PFSK-1 (cell line): ENCODE results near the gene MAGEE1.

Experiments
- FOXP2 ChIP-seq: optimal IDR thresholded peaks from 2 replicates; pipeline ENCODE3; 2011; ENCODE audit warnings: borderline replicate concordance, control low read depth, inconsistent platforms; ENCODE audit not compliant: insufficient read depth; ENCODE audit errors: extremely low read length, extremely low read depth
- POLR2AphosphoS5 ChIP-seq: IDR thresholded peaks from 2 replicates; pipeline ENCODE4 v1.6.1; 2012; ENCODE audit warnings: low read depth, mild to moderate bottlenecking, control low read depth, low read length, moderate library complexity
- REST ChIP-seq, 2 experiments: IDR thresholded peaks; 2 replicates each; pipeline versions ENCODE4 v1.6.1 to v1.8.0; 2011 to 2012; ENCODE audit warnings: low read depth in 2 of 2, low read length in 2 of 2, control low read depth in 1 of 2, inconsistent platforms in 1 of 2, mild to moderate bottlenecking in 1 of 2, moderate library complexity in 1 of 2; ENCODE audit not compliant: insufficient read depth in 1 of 2
- SIN3A ChIP-seq: IDR thresholded peaks from 2 replicates; pipeline ENCODE4 v1.6.1; 2012; ENCODE audit warnings: mild to moderate bottlenecking, low read length, moderate library complexity, borderline replicate concordance; ENCODE audit not compliant: insufficient read depth
- TAF1 ChIP-seq: IDR thresholded peaks from 2 replicates; pipeline ENCODE4 v1.6.1; 2012; ENCODE audit warnings: low read length, control low read depth, borderline replicate concordance; ENCODE audit not compliant: insufficient read depth

Gene MAGEE1

DNA sequence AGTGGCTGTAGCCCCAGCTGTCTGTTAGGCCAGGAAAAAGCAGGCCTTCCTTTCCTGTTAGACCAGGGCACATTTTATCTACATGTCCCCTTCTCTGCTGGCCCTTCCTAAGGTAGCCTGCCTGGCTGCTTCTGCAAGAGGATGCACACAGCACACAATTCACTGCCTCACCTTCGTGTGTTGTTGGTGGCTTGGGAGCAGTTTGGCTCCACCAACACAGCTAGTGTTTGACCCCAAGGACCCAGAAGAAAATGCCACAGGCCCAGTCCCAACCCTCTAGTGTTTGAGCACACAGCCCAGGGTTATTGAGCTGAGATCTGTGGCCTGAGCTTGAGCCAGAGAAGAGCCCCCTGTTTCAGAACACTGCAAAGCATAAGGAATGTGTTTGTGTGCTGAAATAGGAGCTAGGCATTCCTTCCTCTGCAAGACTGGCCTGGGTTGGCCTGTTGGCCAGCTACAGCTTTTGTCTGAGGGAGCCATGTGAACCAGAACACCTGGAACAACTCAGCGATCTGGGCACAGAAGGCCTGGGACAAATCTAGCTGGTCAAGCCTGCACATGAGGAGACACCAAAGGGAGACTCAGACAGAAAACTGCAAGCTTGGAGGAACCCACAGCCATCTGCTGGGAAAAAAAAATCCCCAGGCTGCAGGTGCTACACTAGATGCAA lies 26.4 kb downstream of the MAGEE1 start:
- TF ChIP-seq POLR2AphosphoS5, result no peak
- TF ChIP-seq SIN3A, result no peak
- no peak for TF ChIP-seq TAF1
- TF ChIP-seq REST (IDR thresholded peaks at IDR 0.05; ENCODE audit: insufficient read depth in 1 of 2, low read depth in 2 of 2, low read length in 2 of 2), result no peak
- no peak for TF ChIP-seq FOXP2

DNA sequence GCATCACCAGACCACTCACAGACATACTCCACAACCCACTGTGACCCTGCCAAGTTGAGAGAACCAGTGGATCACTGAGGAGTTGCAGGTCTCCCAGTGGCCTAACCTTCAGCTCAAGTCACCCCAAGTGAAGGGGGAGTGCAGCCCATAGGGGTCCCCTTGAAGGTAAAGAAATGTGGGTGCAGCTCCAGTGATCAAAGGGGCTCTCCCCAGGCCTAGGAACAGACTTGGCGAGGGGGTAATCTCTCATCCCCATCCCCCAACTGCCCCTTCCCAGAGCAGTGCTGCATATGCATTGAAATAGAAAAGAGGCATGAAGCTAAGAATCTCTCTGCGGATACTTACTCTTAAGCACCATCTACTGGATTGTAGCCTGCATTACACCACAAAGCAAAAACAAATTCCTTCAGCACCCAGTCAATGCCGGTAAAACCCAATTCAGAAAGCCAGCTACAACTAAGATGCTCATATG lies 27.0 kb downstream of the MAGEE1 start:
- TF ChIP-seq SIN3A, result no peak
- no peak for TF ChIP-seq REST (IDR thresholded peaks at IDR 0.05; ENCODE audit: insufficient read depth in 1 of 2, low read depth in 2 of 2, low read length in 2 of 2)
- TF ChIP-seq FOXP2, result no peak
- TF ChIP-seq POLR2AphosphoS5, result no peak
- no peak for TF ChIP-seq TAF1

DNA sequence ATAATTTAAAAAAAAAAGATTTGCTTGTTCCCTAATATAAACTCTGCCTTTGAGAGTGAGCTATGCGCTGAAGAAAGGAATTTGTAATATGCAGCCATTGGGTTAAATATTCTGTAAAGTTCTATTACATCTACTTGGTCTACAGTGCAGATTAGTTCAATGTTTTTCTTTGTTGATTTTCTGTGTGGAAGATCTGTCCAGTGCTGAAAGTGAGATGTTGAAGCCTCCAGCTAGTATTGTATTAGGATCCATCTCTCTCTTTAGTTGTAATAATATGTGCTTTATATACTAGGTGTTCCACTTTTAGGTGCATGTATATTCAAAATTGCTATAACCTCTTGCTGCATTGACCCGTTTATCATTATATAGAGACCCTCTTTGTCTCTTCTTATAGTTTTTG lies 49.8 kb downstream of the MAGEE1 start:
- no peak for TF ChIP-seq FOXP2
- TF ChIP-seq POLR2AphosphoS5, result no peak
- no peak for TF ChIP-seq SIN3A
- no peak for TF ChIP-seq TAF1
- TF ChIP-seq REST (IDR thresholded peaks at IDR 0.05; ENCODE audit: insufficient read depth in 1 of 2, low read depth in 2 of 2, low read length in 2 of 2), result peak in 1 of 2 experiments; percentile 60; a peak in 1 of 4 replicates
